AG08395 (cell line): ENCODE data around the gene PDE7B.
A peak's percentile ranks its signal among the peaks of the same experiment; 100 is the strongest.

Experiments
- DNase-seq: peaks from one replicate; pipeline ENCODE4 v3.0.0; 2012; ENCODE audit warnings: mixed read lengths, low spot score

Gene PDE7B

DNA sequence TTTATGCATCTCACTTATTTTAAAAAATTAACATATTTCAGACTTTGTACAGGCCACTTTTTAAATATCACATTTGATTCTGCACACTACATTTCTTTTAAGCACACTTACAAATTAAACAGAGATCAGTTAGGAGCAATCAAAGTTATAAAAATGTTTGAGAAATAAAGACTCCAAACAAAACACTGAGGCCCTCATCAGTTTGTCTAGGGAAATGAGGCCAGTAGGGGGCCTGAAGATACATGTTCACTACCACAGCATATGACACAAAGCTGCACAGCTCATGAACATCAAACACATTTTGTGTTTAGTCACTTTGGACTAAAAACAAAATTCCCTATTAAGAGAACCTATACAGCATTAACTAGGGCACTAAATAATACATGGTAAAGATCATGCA, 180.5 kb downstream of the PDE7B start:
- peak; percentile 54 for DNase-seq

DNA sequence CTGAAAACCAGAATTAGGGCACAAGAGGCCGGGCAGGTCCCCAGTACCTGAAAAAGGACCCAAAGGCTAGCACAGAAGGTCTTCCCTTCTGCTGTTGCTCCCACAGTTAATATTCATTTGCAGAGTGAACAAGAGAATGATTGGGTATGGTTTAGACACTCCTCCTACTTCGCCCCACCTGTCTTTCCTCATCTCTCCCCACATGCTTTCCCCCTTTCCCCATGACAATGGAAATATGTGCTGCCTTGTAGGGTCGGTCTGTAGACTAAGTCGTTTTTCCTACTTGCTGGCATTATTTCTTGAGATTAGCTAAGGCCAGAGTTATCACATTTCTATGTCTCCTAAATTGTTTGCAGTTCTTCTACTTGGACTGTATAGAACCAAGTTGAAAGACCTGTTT, 181.9 kb downstream of the PDE7B start:
- DNase-seq, result no peak

DNA sequence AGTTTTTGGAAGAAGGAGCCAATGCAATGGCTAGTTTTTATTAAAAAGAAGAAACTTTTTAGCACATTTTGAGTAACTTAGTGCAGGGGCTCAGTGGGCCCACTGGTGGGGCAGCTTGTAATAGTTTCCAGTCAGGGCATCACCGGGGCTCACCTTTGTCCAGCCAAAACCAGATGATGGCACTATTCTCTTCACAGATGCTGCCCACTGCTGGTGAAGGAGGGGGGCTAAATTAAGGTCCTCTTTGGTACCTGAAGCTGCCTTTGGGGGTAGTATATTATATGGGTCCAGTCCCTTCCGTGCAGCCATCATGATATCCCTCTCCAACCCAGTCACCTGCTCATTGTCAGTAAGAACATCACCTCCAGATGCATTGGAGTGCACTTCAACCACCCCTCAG, 182.9 kb downstream of the PDE7B start:
- no peak for DNase-seq

DNA sequence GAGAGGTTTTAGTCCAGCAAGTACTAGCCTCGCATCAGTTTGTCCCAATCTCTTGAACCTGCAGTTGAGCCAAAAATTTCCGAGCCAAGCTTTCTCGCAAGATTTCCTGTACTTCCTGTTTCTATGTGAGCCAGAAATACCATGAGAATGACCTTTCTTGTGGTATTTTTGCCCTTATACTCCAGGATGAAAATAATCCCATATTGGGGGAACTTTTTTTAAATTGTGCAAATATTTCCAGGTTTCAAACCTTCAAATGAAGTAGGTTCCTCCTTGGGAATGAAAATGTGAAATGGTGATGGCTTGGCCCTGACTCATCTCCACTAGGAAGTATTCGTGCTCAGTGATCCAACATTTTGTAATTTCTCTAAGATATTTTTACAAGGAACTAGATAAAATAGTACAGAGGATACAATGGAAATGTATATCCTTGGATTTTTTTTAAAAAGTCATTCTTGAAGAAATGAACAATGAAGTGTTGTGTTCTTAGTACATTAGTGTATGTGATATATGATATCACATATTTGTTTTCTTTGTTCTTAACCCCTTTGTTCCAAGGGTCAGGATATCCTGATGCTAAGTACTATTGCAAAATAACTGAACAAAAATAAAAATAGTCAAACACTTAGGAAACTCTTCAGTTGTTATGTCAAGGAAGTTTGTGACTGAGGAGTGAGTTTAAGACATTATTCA, 184.0 kb downstream of the PDE7B start:
- no peak for DNase-seq

DNA sequence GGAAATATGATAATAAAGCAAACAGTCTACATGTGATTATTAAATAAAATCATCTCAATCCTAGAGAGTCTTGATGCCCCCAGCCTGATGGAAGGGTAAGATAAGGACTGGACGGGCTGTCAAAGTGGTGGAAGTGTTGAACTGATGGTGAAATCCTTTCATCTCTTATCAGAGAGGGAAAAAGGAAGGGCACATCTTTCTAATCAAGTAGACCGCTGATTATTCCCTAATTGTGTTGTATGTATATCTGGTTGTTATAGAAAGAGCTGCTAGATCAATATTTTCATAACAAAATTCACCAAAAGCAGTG, 184.5 kb downstream of the PDE7B start:
- no peak for DNase-seq

DNA sequence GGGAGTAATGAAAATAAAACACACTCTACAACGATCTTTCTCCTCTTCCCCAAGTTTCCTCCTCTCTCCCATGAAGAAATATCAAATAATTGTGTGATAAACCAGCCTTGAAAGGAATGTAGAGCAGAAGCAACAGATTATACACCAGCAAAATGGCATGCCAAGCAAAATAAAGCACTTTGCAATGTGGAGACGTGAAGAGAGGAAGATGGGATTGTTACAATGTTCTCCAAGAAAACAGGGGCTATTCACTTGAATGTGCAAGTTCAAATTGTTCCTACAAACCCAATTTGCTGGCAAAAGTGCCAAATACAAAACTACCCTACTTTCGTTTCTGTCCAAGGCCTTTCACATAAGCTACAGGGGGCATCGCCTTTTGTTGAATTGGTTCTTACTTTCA, 185.1 kb downstream of the PDE7B start:
- DNase-seq, result no peak

DNA sequence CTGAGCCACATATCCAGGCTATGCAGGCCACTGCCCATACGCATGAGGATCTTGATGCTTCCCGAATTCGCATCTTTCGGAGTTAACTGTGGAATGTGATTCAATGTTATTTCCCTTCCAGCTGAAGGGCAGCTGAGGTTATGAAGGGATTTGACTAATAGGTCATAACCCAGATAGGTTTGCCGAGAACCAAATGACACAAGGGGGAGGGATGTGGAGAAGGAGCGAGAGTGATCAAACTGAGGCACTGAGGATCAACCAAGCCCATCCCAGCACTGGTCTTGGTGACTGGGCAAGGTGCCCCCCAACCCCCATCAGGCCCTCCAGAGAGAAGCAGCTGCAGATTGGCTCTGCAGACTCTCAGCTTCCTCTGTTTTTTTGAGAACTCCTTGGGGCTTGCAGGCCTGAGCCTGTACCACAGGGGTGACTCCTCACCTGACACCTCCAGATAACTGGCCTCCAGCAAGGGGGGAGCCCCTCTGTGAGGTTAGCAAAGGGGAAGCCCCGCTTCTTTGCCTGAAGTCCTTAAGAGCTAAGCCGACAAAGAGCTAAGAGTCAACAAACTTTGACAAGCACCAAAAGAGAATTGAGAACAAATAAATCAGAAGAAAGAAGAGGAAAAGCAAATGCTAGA, 185.9 kb downstream of the PDE7B start:
- DNase-seq, result peak; percentile 32

DNA sequence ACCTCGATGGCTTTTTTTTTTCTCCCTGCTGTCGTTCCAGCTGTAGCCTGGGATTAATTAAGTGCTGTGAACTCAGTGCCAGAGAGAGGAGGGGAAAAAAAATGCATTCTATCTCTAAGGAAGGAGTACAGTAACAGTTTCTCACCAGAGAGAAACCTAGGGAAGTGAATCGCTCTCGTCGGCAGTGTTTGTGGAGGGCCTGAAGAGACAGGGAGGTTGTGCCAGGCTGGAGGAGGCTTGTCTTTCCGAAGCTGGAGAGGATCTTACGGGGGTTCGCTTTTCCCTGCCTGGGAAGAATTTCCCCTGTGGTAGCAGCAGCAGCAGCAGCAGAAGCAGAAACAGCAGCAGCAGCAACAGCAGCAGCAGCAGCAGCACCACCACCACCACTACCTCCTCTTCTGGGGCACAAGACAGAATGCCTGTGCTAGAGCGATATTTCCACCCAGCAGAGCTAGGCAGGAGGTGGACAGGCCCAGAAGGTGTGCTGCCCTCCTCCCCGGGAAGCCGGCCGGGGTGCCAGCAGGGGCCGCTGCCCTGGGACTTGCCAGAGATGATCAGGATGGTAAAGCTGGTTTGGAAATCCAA, 186.5 kb downstream of the PDE7B start:
- DNase-seq, result peak; percentile 45

DNA sequence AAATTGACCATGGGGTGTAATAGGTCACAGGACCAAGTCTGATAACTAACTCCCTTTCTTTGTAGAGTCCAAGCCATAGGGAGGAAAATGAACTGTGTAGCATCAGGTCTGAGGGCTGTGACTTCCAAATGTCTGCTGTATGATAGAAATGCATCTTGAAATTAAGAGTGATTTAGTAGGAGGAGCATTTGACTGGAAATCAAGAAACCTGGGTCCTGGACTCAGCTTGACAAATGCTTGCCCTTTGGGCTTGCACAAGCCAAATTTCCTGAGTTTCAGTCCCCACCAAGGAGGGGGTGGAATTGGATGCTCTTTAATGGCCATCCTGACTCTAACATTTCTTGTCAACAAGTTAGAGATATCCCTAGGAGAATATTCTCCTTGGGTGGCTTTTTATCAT, 187.0 kb downstream of the PDE7B start:
- no peak for DNase-seq

DNA sequence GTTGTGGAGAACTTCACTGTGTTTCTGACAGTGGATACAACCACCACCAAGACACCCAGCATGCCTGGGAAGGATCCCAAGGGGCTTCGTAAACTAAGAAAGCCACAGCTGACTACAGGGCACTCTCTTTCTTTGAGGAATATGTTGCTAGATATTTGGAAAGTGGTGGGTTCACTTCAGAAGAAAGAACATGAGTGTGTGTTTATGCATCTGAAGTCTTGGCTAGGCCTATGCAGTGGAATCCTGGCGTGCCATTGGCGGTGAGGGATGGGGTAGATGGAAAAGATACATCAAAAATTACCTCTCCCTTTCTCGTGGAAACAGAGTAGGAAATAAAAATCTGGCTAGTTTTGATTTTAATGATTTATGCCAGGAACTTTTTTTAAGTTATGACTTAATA, 187.7 kb downstream of the PDE7B start:
- peak; percentile 31 for DNase-seq

DNA sequence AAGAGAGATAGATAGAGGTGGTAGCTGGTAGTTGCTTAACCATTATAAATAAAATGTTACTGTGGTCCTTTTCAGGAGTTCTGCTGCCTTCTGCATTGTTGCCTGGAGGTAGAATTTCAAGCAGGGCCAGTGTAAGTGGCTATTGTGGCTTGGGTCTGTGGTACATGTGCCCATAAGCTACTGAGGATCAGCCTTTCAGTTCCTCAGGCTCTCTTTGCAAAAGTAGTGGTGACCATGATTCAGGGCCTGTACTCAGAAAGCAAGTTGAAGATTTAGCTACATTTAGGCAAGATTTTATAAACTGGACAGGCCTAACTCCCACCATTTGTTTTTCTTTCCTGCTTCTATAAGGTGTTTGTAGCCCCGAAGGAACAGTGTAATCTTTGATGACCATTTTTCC, 199.0 kb downstream of the PDE7B start:
- no peak for DNase-seq

DNA sequence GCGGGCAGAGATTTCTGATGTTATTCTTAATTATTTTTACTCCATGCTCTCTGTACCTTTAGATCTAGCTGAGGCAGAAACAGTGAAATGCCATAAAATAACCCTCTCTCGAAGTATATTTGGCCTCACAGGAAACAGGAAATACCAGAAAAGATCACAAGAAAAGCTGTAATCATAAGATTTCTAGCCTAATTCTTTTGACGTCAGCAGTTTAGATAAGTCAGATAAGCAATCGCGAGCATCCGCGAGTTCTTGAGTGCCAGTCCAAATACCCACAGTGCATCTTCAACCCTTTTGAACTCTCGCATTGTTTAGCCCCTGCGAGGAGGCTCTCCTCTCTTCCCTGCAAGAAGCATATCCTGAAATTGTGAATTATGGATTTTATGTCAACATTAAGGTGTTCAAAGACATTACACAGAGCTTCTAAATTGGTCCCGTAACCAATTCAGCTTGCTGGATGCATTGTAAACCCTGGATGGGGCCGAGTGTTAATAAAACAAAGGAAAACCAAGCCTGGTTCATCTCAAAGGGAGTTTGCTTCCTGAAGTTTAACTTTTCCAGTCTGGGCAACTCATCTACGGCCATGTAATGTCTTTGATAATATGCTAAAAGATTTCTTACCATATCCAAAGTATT, 199.8 kb downstream of the PDE7B start:
- no peak for DNase-seq

DNA sequence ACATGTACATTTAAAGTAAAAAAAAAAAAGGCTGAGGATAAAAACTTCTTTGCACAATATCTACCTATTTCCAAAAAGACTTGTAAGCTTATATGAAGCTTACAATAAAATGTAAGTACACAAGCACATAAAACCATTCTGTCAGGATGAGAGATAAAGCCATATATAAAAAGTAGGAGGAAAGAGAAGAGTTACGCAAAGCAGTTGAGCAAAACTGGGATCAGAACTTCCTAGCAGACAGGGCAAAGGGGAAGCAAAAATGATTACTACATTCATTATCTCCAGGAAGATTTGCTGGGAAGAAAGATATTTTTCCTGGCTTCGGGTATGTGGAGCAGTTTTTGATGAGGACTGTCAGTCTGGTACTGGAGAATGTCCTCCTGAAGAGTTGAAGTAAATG, 200.5 kb downstream of the PDE7B start:
- no peak for DNase-seq

DNA sequence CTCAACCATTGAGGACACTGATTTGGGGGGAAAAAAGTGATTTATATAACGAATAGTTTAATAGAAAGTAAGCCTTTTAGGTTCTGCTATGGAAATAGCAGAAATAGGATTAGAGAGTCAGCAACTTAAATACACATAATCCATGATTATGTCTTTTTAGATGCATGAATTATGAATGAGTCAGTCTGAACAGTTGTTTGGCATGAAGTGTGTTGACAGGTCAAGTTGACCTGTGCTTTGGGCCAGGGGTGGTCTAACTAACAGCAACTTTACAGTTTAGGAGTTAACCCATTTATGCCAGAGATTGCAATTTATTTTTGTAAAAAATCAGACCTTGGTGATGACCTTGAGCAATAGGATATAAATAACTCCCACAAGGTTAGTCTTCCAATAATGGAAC, 207.4 kb downstream of the PDE7B start:
- no peak for DNase-seq

DNA sequence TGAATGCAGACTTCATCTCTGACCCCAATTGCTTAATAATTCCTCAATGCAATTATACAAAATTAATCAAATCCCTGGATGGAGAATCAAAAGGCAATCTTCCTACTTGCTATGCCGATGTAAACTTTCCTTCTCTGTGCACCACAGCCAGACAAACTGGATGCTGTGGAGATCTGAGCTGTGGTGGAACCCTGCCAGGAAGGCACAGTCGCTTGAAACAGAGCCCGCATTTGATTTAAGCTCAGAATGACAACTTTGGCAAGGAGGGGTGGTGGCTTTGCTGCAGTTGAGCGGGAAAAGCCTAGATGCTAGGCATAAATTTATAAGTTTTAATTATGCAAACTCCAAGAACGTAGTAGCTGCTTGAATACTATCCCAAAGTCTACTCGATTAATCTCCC, 207.8 kb downstream of the PDE7B start:
- no peak for DNase-seq

DNA sequence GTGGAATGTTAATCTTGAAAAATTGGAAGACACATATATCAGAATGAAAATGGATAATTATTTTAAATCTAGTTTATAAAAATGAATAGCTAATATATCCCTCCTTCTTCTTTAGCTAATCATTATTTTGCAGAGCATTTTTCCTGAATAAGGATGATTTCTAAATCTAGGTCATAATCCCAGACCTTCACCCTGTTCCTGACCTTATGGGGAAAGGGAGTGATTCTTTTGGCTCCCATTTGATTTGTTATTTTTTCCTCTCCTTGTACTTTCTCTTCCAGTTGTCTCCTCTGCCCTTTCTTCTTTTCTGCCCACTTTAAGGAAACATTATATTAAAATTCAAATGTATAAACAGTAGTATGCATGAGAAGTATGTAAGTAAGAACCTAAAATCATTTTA, 208.6 kb downstream of the PDE7B start:
- DNase-seq, result no peak

DNA sequence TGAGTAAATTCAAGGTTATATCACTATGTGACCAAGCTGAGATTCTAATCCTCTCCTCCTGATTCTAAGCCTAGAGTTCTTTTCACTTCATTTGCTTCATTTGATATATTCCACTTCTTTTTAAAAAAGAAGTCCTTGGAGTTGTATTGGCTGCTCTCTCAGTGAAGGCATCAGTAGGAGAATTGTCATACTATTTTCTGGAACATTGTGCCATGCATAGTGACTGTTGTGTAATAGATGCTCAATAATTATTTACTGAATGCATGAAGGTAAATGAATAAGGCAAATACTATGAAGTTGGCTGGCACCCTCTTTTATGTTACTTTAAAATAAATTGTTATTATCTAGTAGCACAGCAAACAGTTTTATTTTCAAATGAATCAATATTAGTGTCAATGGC, 209.3 kb downstream of the PDE7B start:
- DNase-seq, result no peak

DNA sequence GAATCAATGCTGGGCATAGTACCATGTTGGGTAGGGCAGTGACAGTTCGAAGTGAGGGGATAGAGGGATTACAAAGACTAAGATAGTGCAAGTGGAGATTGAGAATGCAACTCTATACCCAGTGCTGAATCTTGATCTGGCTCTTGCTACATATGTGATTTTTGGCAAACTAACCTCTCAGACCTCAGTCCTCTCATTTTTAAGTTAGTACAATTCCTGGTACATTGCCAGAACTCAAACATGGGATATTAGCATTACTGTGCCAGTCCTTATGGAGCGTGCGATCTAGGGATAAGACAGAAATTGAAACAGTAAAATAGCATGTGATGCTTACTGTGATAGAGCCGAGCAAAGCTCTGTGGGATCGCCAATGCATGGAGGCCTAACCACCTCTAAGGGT, 210.2 kb downstream of the PDE7B start:
- no peak for DNase-seq

DNA sequence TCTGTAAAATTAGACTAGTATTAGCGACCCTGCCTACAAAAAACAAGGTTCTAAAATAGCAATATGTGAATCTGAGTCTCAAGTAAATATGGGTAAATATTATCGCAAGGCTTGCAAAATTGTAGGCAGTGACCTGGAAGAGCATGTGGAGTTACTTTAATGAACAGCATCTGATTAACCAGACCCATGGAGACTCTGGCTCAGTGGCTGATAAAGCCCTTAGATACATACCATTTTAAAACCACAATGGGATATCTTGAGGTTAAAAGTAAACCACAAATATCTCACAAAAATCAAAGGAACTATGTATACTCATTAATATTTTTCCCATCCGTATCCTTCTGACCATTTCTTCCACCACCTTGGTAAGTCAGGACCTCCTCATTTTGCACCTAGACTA, 211.6 kb downstream of the PDE7B start:
- DNase-seq, result peak; percentile 48

DNA sequence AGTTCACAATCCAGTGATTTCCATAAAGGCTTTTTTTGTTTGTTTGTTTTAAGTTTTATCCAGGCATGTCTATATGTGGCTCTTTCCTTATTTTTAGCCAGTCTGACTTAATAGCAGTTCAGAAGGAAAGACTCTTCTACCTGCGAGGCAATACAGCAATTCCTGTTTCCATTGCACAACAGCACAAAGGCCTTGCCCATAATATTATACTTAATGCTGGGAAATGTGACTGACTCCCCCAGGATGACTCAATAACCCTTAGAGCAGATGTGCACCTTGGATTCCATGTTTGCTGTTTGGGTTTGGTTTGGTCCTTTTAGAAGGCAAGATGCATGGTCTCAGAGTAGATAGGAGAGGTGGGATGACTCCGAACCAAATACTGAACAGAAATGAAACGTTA, 214.5 kb downstream of the PDE7B start:
- DNase-seq, result no peak

DNA sequence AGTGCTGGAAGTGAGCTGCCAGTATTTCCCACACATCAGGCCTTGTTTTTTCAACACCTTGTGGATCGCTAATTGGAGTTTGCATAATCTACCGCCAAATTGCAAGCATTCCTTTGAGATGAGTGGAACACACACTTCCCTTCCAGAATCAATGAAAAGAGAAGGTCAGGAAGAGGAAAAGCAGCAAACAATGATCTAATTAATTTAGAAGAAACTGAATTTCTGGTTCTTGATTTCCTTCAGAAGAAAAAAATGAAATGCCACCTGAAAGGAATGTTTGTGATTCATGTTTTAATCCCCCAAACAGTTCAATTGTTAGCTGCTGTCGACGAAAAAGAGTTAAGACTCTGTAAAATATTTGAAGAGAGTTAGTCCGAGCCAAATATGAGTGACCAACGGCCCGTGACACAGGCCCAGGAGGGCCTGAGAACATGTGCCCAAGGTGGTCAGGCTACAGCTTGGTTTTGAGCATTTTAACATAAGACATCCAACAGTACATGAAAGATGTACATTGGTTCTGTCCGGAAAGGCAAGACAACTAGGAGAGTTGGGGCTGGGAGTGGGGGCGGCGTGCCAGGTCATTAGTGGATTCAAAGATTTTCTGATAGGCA, 216.3 kb downstream of the PDE7B start:
- peak; percentile 16 for DNase-seq

DNA sequence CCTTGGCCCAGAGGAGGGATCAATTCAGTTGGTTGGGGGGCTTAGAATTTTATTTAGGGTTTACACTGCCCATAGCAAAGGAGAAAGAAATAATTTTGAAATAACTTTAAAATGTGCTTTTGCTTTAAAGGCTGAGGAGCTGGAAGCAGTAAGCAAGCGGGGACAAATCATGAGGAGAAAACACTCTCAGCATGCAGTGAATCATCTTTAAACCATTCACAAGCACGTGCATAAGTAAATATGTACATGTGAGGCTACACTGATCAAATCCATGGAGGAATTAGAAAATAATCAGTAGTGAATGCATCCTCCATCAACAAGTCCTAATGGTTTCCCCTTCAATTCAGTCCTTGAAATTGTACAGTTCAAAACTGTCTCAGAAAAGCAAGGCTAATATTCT, 217.6 kb downstream of the PDE7B start:
- DNase-seq, result peak; percentile 70

DNA sequence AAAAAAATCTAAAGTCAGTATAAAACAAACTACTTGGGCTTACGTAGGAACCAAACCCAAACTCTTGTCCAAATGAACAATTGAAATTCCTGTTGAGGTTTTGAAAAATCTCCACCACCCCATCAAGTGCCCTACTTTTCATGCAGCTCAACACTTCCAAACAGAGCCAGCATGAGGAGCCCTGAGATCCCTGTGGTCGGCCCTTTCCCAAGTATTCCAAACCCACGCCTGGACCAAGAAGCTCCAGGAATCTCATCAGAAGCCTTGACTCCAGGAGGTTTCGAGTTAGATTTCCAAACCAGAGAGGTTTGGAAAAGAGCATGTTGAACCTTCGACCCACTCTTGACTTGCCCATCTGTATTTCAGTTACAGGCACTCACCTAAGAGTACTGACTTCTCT, 219.3 kb downstream of the PDE7B start:
- DNase-seq, result no peak
